ENCODE results near the gene SMIM29. TPM values are rescaled to one million over a fixed set of nuclear protein-coding genes. Genes with fewer than 3 reads are reported as not detected.
A peak's percentile ranks its signal among the peaks of the same experiment; 100 is the strongest.

Gene SMIM29
- total RNA-seq, 1 donor from 2014 or later, result 25.8 TPM

DNA sequence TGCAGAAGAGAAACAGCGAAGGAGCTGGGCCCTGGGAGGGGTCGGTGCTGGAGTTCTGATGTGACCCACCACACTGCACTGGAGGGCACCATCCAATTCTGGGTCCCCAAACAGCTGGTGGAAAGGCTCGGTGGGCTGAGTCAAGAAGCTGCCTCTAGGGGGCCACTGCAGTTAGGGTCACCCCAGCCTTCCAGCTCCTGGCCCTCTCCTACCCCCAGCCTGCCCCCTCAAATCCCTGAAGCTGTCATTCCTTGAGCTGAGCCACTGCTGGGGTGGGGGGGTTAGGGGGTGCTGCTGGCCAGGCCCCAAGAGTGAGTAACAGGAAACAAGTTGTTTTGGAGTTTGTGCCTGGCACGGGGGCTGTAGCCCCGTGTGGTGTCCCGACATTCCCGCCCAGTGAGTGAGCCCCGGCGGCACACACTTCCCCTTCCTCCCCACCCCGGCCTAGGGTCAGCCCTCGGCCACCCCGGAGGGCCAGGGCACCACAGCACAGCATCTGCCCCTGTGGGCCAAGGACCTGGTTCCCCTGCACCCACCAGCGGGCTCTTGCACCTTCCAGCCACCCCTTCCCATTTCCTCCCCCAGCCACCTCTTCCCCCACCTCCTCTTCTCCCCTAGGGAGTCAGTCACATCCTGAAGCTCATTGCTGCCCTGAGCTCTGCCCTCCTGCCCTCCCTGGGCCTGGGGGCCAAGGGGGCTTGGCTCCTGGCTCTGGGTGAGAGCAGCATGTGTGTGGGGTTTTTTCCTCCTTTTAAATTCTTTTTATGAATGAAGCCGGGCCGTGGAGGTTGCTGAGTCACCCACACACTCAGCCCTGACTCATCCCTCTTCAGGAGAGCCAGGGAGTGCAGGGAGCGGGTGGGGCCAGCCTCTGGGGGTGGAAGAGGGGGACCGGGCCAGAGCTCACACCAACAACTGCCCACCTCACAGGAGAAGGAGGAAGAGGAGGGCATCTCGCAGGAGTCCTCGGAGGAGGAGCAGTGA lies 4.6 kb downstream of the SMIM29 start:
- Mint-ChIP-seq H3K36me3 (ENCODE audit: low read depth) (peaks cover 71% of the 10 kb centered on the region), H3K27me3 (no peaks in the 10 kb centered on the region), H3K9me3 (no peaks in the 10 kb centered on the region), H3K27ac (peak overlapping the region; percentile 53), H3K4me1 (peaks cover 63% of the 10 kb centered on the region), H3K4me3 (no peak overlapping the region)
- ChIA-PET POLR2A (interaction anchor here (0.6 to 2.3 kb wide), 7 partner anchors 8 to 1561 kb away, joined by 4 to 13 read pairs (median 6); partner anchors contain the start of gene HMGA1), CTCF (interaction anchor here (0.6 to 1.4 kb wide), 3 partner anchors 48 to 366 kb away, joined by 3 to 9 read pairs (median 4); no protein-coding TSS in a partner anchor)
- DNase-seq, result no peak
- intact Hi-C loops (cut with micrococcal nuclease), result no loop called here
- no peak for ATAC-seq (ENCODE audit: low read depth)
- TF ChIP-seq, protein P1, sequence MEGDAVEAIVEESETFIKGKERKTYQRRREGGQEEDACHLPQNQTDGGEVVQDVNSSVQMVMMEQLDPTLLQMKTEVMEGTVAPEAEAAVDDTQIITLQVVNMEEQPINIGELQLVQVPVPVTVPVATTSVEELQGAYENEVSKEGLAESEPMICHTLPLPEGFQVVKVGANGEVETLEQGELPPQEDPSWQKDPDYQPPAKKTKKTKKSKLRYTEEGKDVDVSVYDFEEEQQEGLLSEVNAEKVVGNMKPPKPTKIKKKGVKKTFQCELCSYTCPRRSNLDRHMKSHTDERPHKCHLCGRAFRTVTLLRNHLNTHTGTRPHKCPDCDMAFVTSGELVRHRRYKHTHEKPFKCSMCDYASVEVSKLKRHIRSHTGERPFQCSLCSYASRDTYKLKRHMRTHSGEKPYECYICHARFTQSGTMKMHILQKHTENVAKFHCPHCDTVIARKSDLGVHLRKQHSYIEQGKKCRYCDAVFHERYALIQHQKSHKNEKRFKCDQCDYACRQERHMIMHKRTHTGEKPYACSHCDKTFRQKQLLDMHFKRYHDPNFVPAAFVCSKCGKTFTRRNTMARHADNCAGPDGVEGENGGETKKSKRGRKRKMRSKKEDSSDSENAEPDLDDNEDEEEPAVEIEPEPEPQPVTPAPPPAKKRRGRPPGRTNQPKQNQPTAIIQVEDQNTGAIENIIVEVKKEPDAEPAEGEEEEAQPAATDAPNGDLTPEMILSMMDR (IDR thresholded peaks at IDR 0.05), result no peak

DNA sequence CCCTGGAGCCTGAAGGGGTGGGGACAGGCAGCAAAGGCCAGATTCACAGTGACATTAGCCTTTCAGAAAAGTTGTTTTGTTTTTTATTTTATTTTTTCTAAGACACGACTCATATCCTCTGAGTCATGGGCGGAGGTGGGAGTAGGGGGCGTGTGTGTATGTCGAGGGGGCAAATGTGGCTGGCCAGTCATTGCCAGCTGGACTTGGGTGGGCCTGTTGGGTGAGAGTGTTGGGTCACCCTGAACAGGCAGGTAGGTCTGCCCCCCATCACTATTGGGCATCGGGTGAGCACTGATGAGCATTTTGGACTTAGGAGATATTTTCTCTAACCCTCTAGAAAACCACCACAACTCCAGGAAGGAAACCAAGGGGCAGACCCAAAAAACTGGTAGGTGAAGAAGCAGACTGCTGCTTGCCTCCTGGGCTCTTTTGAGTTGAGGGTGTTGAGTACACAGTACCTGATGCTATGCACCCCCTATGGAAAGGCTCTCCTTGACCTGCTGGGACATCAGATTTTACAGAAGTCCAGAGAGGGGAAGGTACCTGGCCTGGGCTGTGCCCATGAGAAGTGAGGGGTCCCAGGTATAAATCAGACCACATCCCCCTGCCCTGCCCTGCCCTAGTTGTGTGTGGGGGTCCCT lies 5.6 kb downstream of the SMIM29 start:
- Mint-ChIP-seq H3K27me3 (no peaks in the 10 kb centered on the region), H3K4me1 (peaks cover 70% of the 10 kb centered on the region), H3K4me3 (no peak overlapping the region), H3K9me3 (no peaks in the 10 kb centered on the region), H3K36me3 (ENCODE audit: low read depth) (peaks cover 74% of the 10 kb centered on the region), H3K27ac (peak overlapping the region; percentile 37)
- ChIA-PET POLR2A (interaction anchor here (0.7 to 2.3 kb wide), 3 partner anchors 19 to 42 kb away, joined by 5 to 13 read pairs (median 9); no protein-coding TSS in a partner anchor), CTCF (interaction anchor here (0.8 to 1.4 kb wide), 2 partner anchors 48 to 172 kb away, joined by 4 to 9 read pairs; no protein-coding TSS in a partner anchor)
- intact Hi-C loops (cut with micrococcal nuclease), result no loop called here
- DNase-seq (no peak), ATAC-seq (ENCODE audit: low read depth) (no peak)
- TF ChIP-seq, protein P1 (IDR thresholded peaks at IDR 0.05), result no peak

DNA sequence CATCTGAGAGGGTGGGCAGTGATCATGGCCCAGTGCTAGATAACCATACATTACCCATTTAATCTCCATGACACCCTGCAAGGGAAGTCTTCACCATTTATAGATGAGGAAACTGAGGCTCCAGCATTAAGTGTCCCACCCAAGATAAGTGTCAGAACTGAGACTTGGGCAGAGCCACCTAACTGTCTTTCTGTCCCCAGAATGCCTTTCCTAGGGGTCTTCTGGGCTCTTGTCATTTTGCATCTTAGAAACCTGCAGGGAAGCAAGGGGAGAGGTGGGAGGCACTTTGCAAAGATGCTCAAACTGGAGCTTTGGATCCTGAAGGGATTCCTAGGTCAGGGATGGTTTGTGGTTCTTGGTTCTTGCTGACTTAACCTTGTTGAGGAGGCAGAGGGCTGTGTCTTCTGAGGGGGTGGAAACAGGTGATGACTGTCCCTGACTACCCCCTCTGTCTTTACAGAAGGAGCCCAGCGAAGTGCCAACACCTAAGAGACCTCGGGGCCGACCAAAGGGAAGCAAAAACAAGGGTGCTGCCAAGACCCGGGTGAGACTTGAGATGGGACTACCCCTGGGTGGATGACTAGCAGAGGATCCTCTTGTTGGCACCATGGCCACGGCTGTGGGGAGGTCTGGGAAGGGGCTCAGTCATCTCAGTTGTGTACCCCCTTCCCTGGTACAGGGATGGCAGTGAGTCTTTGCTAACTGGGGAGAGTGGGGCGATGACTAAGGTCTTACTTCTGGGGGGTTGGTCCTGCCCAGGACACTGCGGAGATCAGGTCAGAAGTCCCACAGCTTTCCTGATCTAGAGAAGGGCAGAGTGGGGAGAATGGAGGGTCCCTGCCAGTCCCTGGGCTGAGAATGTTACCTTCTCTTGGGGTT lies 6.3 kb downstream of the SMIM29 start:
- no peaks in the 10 kb centered on the region for H3K27me3 Mint-ChIP-seq
- POLR2A ChIA-PET, result interaction anchor here (1.4 kb wide), 1 partner anchor 18 kb away, joined by 5 read pairs; no protein-coding TSS in a partner anchor
- peaks cover 64% of the 10 kb centered on the region for H3K4me1 Mint-ChIP-seq
- H3K27ac Mint-ChIP-seq, result peak overlapping the region; percentile 37
- no peak for DNase-seq
- no peak overlapping the region for H3K4me3 Mint-ChIP-seq
- no peaks in the 10 kb centered on the region for H3K9me3 Mint-ChIP-seq
- no peak for ATAC-seq (ENCODE audit: low read depth)
- CTCF ChIA-PET, result interaction anchor here (0.9 kb wide), 1 partner anchor 173 kb away, joined by 3 read pairs; no protein-coding TSS in a partner anchor
- H3K36me3 Mint-ChIP-seq (ENCODE audit: low read depth), result peaks cover 74% of the 10 kb centered on the region
- intact Hi-C loops (cut with micrococcal nuclease), result no loop called here
- TF ChIP-seq, protein P1 (IDR thresholded peaks at IDR 0.05), result no peak

DNA sequence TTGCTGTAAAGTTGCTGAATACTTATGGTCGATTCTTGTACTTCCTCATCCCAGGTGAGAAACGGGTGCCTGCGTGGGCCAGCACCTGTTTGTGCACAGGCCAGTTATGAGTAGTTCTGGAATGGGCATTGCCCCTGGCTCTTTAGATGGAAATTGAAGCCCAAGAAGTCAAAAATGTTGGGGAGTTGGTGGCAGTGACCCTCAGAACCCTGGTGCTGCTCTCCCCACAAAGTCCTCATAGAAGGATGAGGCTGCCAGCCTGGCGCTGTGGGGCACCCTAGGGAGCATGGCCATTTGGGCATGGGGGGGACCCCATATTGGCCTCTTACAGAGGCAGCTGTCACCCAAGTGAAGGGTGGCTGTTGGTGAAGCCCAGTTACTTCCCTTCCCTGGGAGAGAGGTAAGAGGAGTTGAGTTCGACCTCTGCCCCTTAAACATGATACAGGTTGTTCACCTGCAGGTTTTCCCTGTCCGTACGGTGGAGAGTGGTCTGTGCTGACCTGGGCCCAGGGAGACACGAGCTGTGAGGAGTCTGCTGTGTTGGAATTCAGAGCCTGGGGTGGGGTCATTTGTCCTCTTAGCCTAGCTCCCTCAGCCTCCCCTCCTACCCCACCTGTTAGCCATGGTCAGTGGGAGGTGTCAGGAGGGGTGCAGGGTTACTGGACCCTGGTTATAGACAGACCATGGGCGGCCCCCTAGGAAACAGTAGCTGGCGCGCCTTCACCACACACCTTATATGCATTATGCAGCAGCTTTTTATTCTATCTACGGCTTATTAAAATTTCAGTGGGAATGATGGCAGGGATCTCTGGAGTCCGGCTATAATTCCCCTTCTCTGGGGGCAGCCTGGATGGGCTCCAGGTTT lies 7.2 kb downstream of the SMIM29 start:
- CTCF ChIA-PET, result interaction anchor here (0.9 kb wide), 1 partner anchor 174 kb away, joined by 3 read pairs; no protein-coding TSS in a partner anchor
- POLR2A ChIA-PET, result interaction anchor here (1.4 kb wide), 1 partner anchor 18 kb away, joined by 5 read pairs; no protein-coding TSS in a partner anchor
- Mint-ChIP-seq H3K36me3 (ENCODE audit: low read depth) (peaks cover 74% of the 10 kb centered on the region), H3K4me3 (no peak overlapping the region), H3K27me3 (no peaks in the 10 kb centered on the region), H3K4me1 (peaks cover 57% of the 10 kb centered on the region), H3K9me3 (no peaks in the 10 kb centered on the region), H3K27ac (peak overlapping the region; percentile 53)
- no peak for DNase-seq
- TF ChIP-seq, protein P1 (IDR thresholded peaks at IDR 0.05), result no peak
- intact Hi-C loops (cut with micrococcal nuclease), result no loop called here
- ATAC-seq (ENCODE audit: low read depth), result no peak

Measured in activated B cell treated with CpG ODN at 0.5 μM for 24 hours (primary cell).